HL-60/S4 (cell line): ENCODE data around the gene RANBP10.

Experiments
- in situ Hi-C: fragments of 300-500 bp; cut with MboI; formaldehyde crosslinking; loops from 2 replicates; pipeline ENCODE4 v1.14.3; 2022; ENCODE audit warnings: low sequenced_read_pairs

RANBP10 gene

DNA sequence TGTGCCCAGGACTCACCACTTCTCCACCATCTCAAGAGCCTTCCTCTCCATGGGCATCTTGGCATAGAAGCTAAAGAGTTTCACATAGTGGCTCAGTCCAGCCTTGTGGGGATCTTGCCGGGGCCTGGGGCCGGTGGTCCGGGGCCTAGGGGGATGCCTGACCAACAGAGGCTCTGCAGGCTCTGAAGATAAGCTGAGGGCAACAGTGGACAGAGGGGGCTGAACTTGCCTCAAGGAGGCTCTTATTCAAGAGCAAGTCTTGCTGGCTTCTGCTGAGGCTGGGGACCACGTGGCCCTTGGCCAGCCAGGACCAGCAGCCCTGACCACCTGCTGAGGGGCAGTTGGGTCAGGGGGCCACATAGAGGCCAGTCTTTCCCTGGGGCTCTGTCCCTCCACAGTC, 22.3 kb upstream of the RANBP10 start:
- in situ Hi-C loops: no loop called here

DNA sequence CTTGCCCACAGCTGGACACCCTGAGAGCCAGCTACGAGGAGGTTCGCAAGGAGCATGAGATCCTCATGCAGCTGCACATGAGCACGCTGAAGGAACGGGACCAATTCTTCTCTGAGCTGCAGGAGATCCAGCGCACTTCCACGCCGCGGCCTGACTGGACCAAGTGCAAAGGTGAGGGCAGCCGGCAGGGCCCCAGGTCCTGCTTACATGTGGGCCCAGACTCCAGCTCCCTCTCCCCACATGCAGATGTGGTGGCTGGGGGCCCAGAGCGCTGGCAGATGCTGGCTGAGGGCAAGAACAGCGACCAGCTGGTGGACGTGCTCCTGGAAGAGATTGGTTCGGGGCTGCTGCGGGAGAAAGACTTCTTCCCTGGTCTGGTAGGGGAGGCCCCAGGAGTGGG, 19.5 kb upstream of the RANBP10 start:
- in situ Hi-C loops: no loop called here

DNA sequence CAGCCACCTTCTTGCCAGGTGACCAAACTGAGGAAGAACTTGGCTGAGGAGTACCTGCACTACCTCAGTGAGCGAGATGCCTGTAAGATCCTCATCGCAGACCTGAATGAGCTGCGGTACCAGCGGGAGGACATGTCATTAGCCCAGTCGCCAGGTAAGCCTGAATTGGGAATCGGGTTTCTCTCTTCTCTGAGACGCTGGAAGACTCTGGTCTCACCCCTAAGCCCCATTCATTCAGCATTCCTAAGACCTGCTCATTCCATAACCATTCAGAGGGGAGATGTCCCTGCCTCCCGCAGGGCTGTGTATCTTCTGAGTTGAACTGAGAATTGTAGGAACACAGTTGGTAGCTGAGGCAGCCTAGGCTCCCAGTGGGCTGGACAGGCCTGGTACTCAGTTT, 18.8 kb upstream of the RANBP10 start:
- in situ Hi-C loops: no loop called here

DNA sequence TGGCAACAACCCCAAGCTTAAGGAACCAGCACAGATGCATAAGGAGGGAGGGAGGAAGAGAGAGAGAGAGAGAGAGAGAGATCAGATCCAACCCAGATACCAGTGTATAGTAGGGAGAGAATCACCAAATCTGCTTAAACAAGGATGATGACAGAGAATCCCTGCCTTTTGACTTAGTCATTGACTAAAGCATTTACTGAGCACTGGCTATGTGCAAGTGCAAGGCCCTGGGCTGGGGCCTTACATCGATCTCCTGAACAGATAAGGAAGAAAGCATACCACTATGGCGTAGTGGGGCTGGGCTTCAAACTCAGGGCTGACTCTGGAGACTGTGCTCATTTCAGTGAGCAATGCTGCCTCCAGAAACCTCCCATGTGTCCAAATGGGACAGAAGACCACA, 16.2 kb upstream of the RANBP10 start:
- in situ Hi-C loops: no loop called here

DNA sequence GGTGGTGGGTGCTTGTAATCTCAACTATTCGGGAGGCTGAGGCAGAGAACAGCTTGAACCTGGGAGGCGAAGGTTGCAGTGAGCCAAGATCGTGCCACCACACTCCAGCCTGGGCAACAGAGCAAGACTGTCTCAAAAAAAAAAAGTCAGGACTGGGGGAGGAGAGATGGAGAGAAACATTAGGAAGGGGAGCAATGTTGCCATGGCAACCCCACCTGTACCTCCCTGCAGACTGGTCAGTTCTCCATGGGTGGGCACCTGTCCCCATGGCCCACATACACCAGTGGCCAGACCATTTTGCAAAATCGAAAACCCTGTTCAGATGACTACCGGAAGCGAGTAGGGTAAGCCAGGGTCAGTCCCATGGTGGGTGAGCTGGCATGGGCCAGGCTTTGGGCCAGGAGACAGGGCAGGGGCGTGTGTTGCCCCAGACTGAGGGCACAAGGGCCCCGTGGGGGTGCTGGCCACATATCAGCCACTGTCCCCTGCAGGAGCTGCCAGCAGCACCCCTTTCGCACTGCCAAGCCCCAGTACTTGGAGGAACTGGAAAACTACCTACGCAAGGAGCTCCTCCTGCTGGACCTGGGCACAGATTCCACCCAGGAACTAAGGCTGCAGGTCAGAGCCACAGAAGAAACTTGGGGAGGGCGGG, 14.4 kb upstream of the RANBP10 start:
- in situ Hi-C loops: no loop called here

GRCh38 chr16:67814567-67814966, 8.2 kb upstream of the RANBP10 start:
- in situ Hi-C loops: loop anchor here (10.0 kb wide), 1 partner anchor 230 kb away; no protein-coding TSS in a partner anchor

DNA sequence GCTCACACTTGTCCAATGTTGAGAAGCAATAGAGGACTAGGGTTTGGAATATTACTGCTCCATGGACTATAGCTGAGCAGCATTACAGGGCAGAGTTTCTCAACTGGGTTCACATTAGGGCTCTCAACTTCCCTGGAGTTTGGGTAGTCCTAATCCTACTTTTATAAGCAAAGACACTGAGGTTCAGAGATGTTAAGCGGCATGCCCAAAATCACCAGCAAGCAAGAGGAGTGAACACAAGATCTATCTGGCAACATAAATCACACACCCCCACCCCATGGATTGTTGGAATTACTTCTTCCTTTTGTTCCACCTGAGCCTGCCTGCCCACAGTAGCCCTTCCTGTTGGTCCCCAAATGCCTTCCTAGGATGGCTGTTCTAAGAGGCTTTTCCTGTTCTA, 5.5 kb upstream of the RANBP10 start:
- in situ Hi-C loops: loop anchor here (10.0 kb wide), 1 partner anchor 233 kb away; no protein-coding TSS in a partner anchor

GRCh38 chr16:67807148-67807682, 855 bp upstream of the RANBP10 start:
- in situ Hi-C loops: no loop called here

DNA sequence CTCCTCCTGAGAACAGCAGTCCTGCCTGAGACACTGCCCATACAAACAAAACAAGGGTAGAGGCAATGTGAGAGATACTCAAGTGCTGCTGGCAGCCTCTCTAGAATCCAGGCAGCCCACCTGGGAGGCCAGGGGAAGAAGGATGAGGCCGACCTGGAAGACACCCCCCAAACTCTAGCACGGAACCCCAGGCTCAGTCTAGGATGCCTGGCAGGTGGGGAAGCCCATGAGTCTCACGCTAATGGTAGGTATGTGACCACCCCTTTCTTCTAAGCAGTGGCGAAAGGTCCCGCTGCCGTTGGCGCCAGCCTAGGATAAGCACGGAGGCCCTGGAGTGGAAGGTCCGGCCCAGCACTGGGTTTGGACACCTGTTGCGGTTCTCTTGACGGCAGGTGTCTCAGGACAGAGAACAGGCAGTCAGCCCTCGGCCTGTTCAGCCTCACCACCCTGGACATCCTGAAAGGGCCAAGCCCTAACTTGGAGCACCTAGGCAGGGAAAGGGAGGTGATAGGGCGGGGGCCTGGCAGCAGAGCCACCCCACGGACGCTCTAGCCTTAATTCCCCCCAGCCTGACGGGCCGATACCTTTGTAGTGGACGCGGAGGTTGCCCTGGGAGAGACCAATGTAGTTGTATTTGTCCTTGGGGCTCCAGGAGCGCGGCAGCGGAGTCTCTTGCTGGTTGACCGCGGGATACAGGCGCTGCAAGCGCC, 487 bp downstream of the RANBP10 start:
- in situ Hi-C loops: no loop called here

DNA sequence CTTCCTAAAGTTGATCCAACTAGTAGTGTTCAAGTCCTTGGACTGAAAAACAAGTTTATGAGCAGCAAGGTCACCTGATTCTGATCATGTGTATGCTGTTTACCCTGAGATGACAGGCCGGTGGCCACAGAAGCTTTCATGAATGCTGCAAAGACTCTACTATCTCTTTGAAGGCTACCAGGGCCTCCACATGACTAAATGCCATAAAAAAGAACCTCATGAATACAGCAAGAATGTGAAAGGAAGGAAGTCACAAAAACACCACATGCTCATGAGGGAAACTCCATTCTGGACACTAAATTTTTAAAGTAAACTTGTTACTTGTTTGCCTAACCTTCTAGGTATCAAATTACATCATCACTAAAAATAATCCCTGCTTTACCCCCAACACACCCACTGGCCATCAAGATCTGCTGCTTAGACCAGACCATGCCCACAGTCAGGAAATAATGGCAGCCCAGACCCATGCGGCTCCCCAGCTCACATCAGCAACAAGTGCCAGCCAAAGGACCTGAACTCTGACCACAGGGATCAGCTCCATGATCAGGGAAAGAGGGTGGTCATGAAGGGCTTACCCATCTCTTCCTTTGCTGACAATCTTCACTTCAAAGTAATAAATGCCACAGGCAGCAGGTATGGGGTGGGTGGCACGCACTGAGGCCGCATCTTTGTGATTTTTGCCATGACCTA, 1.4 kb downstream of the RANBP10 start:
- in situ Hi-C loops: no loop called here

GRCh38 chr16:67803894-67804293, 2.5 kb downstream of the RANBP10 start:
- in situ Hi-C loops: no loop called here

DNA sequence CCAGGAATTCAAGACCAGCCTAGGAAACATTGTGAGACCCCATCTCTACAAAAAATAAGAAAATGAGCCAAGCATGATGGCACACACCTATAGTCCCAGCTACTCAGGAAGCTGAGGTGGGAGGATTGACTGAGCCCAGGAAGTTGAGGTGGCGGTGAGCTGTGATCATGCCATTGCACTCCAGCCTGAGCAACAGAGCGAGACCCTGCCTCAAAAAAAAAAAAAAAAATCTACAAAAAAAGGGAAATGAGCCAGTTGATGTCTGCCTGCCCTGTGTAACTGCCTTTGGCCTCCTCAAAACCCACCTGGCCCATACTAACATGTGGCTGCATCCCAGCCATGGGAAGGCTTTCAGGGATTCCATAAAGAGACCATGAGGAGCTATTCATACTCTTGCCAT, 4.5 kb downstream of the RANBP10 start:
- in situ Hi-C loops: no loop called here

DNA sequence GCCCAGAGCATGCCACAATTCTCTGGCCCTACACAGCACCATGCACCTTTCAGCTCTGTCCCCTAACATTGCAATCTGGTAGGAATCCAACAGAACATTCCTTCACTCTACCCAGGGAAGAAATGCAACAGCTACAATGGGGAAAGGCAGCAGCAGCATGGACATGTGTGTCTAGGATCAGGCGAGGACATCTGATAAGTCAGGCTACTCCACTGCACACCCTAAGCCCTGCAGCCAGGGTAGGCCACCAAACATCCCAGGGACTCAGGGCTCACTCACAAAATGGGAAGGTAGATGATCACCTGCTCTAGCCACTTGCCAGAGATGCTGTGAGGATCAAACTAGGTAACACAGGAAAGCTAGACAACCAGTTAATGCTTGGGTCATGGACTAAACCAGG, 5.1 kb downstream of the RANBP10 start:
- in situ Hi-C loops: no loop called here

DNA sequence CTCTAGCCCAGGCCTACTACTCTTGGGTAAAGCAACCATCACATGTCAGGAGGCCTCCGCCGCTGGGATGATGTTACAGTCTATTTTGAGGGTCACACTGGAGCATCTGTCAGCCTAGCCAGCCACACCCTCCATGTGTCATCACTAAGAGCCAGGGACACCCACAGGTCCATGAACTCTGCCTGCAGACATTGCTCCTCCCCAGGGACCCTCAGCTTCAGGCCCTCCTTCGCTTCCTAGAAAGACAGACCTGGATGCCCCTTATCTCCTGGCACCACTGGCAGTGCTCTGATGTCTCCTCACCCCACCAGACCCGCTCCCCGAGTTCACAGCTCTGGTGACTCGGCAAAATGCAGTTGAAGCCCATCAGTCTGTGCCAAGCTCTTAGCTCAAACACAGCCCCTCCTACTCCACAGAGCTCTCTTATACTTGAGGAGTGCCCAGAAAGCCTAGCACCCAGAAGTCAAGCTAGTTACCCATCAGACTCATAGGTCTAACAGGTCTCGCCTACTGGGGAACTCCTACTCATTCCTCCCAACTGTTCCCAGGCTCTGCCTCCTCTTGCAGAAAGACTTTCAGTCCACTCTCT, 5.9 kb downstream of the RANBP10 start:
- in situ Hi-C loops: no loop called here

DNA sequence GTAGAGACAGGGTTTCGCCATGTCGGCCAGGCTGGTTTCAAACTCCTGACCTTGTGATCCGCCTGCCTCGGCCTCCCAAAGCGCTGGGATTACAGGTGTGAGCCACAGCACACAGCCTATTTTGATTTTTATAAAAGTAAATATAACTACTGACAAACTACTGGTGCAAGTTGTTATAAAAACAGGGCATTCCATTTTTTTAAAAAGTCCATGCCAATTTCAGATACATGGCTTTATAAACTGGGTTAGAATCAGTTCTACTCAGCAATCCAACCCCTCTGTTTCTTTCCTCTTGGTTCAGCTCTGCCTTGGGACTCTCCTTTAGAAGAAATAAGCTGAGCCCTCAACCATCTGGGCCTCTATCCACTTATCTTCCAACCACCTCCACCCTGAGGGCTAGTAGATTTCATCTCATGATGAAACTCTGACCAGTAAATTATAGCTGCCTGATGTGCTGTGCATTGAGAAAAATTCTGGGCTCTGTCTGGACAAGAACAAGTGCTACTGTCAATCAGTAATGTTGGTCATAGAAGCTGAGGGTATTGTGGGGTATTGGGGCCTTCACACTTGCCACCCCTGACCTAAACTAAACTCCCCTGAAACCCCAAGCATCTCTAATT, 10.2 kb downstream of the RANBP10 start:
- in situ Hi-C loops: no loop called here

GRCh38 chr16:67790071-67790470, 16.3 kb downstream of the RANBP10 start:
- in situ Hi-C loops: no loop called here

DNA sequence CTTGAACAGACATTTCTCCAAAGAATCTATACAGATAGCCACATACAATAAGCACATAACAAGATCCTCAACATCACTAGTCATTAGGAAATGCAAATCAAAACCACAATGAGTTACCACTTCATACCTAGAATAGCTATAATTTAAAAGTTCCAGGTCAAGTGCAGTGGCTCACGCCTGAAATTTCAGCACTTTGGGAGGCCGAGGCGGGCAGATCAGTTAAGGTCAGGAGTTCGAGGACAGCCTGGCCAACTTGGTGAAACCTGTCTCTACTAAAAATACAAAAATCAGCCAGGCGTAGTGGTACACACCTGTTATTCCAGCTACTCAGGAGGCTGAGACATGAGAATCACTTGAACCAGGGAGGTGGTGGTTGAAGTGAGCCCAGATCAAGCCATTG, 19.9 kb downstream of the RANBP10 start:
- in situ Hi-C loops: no loop called here

DNA sequence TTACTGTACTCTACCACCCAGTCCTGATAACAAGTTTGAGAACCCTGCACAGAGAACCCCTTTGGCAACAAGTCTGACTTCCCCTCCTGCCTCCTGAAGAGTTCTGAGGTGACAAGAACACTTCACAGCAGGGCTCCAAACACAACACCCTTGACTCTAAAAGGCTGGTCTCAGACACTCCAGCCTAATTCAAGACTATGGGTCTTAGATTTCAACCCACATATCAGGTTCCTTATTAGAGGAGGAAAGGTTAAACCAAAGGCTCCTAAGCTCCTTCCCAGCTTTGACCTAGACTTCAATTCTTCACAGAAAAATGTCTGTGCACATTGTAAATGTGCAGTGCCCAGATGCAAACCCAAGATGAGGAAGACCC, 23.0 kb downstream of the RANBP10 start:
- in situ Hi-C loops: no loop called here

- in situ Hi-C loops: no loop called here
Observed at GRCh38 chr16:67782567-67783352, 23.6 kb downstream of the RANBP10 start.

- in situ Hi-C loops: no loop called here
Observed at GRCh38 chr16:67781565-67781921, 24.8 kb downstream of the RANBP10 start.
